HG03469 (cell line): Measurements from ENCODE around the gene PADI1.

ENCODE experiments used
- ATAC-seq: cut with Tn5 transposase; IDR thresholded peaks from one replicate; pipeline ENCODE4 v1.9.1; 2021; ENCODE audit warnings: mild to moderate bottlenecking, moderate library complexity, moderate number of reproducible peaks; ENCODE audit not compliant: unreplicated experiment

PADI1 gene, protein sequence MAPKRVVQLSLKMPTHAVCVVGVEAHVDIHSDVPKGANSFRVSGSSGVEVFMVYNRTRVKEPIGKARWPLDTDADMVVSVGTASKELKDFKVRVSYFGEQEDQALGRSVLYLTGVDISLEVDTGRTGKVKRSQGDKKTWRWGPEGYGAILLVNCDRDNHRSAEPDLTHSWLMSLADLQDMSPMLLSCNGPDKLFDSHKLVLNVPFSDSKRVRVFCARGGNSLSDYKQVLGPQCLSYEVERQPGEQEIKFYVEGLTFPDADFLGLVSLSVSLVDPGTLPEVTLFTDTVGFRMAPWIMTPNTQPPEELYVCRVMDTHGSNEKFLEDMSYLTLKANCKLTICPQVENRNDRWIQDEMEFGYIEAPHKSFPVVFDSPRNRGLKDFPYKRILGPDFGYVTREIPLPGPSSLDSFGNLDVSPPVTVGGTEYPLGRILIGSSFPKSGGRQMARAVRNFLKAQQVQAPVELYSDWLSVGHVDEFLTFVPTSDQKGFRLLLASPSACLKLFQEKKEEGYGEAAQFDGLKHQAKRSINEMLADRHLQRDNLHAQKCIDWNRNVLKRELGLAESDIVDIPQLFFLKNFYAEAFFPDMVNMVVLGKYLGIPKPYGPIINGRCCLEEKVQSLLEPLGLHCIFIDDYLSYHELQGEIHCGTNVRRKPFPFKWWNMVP

GRCh38 chr1:17204546-17205440, at the start of gene PADI1:
Gene PADI1, plus strand, starts transcription at chr1:17205128. Its CDS starts 90 bp downstream, at chr1:17205218.
- ATAC-seq = no peak

DNA sequence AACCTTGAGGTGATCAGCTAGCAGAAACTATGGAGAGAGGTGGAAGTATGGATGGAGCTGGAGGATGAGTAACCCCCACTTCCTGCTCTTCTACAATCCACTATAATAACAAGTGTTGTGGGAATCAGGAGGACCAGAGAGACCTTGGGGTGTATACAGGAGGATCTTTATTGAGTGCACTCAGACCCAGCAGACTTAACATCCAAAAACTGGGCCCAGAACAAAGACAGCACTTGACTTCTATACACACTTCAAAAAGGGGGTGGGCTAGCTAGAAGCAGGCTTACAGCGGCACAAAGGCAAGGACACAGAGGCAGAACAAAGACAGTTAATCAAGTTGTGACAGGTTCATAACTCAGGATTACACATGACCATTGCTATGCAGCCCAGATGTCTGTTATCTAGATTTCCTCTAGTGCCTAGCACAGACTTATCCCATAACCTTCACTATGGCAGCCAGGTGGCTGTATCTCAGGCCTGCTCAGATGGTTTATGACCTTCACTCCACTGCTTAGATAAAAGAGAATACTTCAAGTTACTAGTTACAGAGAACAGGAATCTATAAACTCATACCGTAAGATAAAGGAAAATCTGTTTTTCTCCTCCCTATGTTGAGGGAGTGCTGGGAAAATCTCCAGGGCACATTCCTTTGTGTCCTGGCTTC, 49.5 kb upstream of the PADI1 start:
- no peak for ATAC-seq

DNA sequence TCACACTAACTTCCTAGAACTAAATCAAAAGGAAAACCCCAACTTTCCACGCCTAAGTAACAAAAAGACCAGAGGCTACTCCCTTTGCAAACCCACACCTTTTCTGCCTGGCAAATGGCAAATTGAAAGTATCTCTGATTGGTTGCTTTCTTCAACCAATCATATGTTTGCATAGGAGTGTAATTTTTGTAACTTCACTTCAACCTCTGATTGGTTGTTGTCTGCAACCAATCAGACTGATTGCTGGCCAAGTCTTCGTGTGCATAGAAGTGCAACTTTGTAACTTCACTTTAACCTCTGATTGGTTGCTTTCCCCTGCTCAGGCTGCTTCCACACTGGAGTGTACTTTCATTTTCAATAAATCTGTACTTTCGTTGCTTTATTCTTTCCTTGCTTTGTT, 48.8 kb upstream of the PADI1 start:
- no peak for ATAC-seq

- no peak for ATAC-seq
Measured at GRCh38 chr1:17158961-17159360, 46.0 kb upstream of the PADI1 start.

DNA sequence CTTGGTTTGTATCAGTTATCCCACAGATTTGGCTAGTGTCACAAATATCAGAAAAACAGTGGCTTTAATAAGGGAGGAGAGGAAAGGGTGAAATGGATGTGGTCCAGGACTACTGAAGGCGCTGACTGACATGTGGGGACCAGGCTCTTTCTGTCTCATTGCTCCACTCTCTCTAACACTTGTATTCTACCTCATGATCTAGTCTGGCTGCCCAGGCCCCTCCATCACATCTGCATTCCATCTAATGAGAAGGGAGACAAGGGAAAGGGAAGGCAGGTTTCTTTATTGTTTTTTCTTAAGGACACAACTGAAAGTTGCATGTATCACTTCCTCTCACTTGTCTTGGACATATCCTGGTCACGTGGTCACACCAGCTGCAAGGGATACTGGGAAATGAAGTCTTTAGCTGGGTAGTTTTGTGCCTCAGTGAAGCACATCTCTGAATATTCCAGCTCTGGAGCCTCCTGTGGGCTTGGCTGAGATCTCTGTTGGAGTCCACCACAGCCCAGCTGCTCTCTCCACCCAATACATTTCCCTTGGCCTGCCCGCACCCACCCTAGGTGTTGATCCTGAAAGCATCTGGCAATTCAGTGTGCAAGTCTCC, 43.7 kb upstream of the PADI1 start:
- no peak for ATAC-seq

- ATAC-seq = no peak
Measured at GRCh38 chr1:17161926-17162800, 42.8 kb upstream of the PADI1 start.

DNA sequence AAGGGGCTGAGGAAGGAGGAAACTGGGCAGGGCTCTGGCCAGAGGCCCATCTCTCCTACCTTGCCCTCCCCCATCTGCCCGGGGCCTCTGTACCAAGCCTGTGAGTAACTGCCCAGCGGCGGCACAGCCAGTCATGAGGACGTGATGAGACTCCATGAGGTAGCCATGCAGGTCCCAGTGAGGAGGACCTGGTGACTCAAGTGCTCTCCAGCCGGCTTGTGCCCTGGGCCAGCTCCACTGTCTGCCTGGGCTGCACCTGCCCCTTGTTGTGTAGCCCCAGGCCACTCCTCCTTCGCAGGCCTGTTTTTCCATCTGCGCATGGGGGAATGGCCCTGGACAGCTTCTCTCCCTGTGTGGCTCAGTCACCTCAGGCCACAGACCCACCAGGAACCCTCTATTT, 42.0 kb upstream of the PADI1 start:
- no peak for ATAC-seq

- no peak for ATAC-seq
Measured at GRCh38 chr1:17163371-17163770, 41.6 kb upstream of the PADI1 start.

DNA sequence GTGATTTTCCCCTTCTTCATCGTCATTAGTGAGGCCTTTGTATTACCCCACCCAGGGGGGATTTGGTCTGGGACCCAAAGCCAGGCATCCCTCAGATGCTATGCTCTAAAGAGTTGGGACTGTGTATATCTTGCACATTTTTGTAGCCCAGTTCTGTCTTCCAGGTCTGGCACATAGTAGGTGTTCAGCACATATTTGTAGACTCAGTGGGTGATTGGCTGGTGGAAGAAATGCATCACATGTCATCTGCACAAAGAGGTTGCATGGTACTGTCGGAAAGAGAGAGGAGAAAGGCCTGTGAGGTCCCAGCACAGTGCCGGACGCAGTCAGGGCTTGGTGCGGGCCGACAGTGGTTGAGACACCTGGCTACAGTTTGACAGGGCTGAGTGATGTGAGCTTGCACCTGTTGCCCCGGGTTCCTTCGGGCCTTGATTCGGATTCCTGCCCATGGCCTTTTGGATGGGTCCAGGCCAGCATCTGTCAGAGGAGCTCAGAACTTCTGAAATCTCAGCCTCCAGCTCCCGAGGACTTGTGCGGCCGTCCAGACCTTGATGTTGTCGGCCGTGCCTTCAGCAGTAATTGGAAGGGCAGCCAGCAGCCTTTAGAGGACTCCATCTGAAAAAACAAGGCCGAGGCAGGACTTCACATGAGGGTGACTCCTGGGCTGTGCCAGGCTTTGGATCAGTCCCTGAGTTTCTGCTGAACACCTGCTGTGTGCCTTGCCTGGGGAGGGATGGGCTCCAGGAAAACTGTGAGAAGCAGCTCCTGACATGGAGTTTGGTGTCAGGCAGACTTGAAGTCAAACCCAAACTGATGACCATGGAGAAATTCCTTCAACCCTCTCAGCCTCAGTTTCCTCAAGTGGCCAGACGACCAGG, 40.9 kb upstream of the PADI1 start:
- no peak for ATAC-seq

DNA sequence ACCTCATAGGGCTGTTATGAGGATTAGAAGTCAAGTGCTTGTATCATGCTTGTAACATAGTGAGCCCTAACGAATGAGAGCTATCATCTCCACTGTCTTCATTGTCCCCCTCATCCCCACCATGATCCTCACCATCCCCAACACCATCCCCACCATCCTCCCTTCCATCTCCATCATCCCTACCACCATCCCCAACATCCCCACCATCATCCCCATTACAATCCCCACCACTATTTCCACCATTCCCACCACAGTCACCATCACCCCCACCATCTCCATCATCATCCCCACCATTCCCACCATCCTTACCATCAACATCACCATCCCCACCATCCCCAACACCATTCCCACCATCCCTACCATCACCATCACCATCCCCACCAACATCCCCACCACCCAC, 39.1 kb upstream of the PADI1 start:
- no peak for ATAC-seq

DNA sequence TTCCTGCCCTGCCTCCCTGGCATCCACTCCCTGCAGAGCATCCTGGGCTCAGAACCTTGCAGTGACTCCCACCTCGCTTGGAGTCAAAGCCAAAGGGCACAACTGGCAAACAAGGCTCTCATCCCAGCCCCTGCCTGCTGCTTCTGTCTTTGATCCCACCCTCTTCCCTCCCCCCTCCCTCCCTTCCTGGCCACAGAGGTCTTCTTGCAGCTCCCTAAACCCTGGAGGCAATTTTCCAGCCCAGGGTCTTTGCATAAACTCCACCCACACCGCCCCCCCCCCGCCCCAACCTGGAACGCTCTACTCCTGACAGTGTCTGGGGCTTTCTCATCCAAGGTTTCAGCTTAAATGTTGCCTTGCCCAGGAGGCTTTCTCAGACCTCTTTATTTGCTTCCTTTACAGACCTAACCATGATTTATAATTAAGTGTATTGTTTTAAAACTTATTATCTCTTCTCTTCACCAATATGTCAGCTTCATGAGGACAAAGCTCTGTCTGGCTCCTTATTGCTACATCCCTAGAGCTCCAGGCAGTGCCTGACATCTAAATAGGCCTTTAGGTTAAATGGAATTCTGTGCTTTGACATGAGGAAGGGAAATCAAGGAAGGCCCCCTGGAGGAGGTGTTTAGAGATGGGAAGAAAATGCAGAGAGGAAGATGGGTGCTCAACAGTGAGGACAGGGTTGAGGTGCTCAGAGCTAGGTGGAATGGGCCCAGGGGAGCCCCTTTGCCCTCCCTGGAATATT, 37.7 kb upstream of the PADI1 start:
- ATAC-seq = no peak

- no peak for ATAC-seq
Measured at GRCh38 chr1:17167786-17168090, 37.2 kb upstream of the PADI1 start.

GRCh38 chr1:17168091-17168876, 36.6 kb upstream of the PADI1 start:
- ATAC-seq = no peak

GRCh38 chr1:17170571-17170970, 34.4 kb upstream of the PADI1 start:
- ATAC-seq = no peak

- no peak for ATAC-seq
Measured at GRCh38 chr1:17173217-17173616, 31.7 kb upstream of the PADI1 start.

DNA sequence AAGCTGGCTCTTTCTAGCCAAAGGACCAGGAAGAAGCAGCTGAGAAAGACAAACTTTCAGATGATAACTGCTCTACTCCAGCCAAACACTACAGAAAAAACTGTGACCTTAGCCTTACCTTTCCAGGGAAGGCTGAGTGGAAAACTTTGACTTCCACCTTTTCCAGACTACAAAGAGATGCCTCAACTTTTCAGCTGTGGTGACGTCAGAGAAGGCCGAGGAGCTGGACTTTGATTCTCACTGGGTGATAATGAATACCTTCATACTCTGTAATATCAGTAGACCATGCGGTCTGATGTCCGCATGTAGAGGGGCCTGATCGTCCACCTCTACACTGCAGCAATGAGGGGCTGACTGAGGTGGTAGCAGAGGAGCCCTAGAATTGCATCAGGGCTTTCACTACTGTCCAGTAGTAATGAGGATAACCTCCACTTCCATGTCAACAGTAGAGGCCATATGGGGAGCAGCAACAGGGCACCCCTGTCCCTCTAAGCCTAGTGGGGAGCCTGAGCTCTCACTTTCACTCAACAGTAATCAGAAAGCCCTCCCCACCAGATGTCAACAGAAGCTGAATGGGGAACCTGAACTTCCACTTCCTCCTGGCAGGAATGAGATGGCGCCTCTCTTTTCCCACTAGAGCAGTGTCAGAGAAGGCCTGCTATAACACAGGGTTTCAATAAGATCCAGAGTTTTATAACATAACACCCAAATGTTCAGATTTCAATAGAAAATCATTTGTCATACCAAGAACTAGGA, 28.4 kb upstream of the PADI1 start:
- ATAC-seq = no peak

- no peak for ATAC-seq
Measured at GRCh38 chr1:17177651-17178050, 27.3 kb upstream of the PADI1 start.
